GM19452 (cell line): Measurements from ENCODE around the gene LGR6.
"Not testable (repeated sequence)": the region's sequence is repeated elsewhere in the genome, so short reads cannot be mapped to it uniquely, and the experiment has no call there.

Experiments used
- ATAC-seq: cut with Tn5 transposase; IDR thresholded peaks from one replicate; pipeline ENCODE4 v1.9.1; 2021; ENCODE audit not compliant: unreplicated experiment

The LGR6 gene

DNA sequence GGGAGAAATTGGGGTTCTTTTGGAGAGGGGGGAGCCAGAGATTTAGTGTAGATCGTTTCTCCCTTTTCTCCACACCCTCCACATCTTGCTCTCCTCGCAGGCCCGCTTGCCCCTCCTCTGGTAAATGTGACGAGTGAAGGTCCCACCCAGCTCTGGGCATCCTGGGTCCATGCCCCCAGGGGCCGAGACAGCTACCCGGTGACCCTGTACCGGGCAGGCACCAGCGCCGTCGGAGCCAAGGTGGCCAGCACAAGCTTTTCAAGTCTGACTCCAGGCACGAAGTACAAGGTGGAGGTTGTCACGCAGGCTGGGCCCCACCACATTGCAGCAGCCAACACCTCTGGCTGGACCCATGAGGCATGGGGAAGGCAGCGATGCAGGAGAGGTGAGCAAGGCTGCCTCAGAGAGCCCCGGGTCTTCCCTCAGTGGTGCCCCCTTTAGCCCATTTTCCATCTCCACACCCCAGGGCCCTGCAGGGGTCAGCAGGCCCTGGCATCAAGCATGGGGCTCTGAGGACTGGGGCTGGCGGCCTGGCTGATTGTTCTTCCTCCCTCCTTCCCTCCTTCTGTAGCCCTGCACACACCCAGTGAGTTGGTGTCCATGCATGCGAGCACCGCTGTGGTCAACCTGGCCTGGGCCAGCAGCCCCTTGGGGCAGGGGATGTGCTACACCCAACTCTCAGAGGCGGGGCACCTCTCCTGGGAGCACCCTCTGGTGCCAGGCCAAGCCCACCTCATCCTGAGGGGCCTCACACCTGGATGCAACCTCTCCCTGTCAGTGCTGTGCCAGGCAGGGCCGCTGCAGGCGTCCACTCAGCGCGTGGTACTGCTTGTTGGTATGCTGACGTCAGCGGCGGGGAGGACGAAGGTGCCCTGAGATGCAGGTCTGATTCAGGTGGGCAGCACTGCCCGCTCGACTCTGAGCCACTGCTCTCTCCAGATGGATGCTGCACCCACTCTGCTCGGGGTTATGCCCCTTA lies 16.4 kb upstream of the LGR6 start:
- no peak for ATAC-seq

GRCh38 chr1:202179828-202180750 lies 13.5 kb upstream of the LGR6 start:
- no peak for ATAC-seq

- ATAC-seq = not testable (repeated sequence)
Observed at GRCh38 chr1:202180751-202181139, 12.9 kb upstream of the LGR6 start.

DNA sequence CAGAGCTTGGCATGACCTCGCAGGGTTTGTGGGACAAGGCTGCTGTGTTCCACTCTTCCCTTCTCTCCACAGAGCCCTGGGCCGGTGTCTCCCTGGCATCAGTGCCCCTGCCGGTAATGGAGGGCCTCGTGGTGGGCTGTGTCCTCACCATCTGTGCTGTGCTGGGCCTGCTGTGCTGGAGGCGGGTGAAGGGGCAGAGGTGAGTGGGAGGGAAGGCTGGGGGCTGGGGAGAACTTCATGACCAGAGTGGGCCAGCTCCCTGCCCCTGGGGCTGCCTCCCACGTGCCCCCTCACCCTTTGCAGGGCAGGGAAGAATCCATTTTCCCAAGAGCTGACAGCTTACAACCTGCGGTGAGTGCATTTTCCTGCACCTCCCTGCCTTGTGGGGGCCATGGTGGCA lies 12.0 kb upstream of the LGR6 start:
- ATAC-seq = no peak

- no peak for ATAC-seq
Observed at GRCh38 chr1:202182040-202182877, 11.3 kb upstream of the LGR6 start.

DNA sequence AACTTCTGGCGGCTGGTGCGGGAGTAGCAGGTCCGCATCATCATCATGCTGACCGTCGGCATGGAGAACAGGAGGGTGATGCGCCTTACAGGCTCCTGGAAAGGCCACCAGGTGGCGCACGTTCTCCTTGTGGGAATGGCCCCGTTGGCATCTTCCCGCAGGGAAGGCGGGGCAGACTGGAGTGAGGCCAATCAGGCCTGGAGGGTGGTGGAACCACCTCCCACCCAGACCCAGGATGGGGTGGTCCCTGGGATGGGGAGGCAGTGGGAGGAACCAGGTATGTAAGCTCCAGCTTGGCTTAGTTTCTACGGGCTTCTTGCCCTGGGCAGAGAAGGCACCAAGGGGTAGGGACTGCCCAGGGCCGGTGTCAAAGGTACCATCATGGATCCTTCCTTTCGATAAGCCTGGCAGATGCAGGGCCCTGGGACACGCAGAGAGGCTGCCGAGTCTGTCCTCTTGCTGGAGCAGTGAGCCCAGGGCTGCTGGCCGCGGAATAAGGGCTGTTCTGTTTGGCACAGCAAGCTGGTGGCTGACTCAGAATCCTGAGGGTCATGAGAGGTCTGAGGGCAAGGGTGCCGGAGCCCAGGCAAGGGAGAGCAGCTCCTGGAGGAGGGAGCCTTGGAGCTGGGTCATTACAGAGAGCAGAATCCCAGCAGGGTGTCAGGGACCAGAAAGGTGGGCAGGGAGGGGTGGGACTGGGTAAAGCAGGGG lies 8.7 kb upstream of the LGR6 start:
- no peak for ATAC-seq

- ATAC-seq = no peak
Observed at GRCh38 chr1:202186327-202186726, 7.3 kb upstream of the LGR6 start.

DNA sequence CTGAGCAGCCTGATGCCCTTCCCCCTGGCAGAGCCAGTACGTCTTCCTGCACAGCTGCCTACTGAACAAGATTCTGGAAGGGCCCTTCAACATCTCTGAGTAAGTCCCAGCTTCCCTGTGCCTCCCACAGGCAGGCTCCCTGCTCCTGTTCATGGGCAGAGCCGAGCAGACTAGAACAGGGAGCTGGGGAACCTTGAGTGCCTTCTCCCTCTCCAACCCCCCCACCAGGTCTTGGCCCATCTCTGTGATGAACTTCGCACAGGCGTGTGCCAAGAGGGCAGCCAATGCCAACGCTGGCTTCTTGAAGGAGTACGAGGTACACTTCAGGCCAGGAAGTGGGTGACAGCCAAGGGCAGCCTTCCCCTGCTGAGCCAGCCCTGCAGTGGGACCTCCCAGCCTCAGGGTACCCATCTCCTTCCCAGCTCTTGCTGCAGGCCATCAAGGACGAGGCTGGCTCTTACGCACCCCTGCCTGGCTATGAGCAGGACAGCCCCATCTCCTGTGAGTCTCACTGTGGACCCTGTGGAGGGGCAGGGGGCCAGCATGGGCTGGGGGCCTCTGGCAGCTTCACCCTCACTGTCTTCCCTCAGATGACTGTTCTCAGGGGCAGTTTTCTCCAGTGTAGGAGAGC lies 6.4 kb upstream of the LGR6 start:
- ATAC-seq = no peak

GRCh38 chr1:202187697-202188407 lies 5.7 kb upstream of the LGR6 start:
- no peak for ATAC-seq

DNA sequence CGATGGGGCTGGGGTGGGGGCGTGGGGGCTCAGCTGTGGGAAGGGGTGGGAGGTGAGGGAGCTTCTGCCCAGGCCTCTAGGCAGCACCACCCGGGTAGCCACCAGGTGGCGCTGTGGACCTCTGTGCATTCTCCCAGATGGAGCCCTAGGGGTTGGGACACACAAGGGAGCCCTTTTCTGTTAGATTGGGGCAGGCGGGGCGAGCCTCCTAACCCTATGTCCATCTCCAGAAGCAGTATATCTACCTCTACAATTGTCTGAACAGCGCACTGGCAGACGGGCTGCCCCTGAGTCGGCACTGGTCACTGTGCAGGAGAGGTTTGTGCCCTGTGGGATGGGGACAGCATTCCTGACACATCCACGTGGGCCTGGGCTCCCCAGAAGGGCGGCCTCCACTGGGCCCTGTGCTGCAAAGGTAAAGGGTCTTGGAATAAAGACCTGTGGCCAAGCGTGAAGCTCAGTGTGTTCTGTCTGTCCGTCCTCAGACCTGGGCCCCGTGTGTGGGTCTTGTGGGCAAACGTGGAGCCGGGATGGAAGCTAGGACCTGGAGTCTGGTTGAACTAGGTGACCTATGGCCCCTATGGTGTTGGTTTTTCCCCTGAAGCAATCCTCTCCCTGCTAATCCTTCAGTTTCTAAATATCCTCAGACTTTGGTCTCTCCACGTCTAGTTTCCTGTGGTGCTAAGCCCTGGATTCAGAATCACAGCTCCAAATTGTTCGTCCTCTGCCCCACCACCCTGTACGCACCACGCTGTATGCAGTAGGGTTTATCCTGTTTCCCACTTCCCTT lies 4.4 kb upstream of the LGR6 start:
- no peak for ATAC-seq

GRCh38 chr1:202189918-202190715 lies 3.5 kb upstream of the LGR6 start:
- no peak for ATAC-seq

DNA sequence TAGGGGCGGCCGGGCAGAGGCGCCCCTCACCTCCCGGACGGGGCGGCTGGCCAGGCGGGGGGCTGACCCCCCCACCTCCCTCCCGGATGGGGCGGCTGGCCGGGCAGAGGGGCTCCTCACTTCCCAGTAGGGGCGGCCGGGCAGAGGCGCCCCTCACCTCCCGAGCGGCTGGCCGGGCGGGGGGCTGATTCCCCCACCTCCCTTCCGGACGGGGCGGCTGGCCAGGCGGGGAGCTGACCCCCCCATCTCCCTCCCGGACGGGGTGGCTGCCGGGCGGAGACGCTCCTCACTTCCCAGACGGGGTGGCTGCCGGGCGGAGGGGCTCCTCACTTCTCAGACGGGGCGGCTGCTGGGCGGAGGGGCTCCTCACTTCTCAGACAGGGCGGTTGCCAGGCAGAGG lies 2.2 kb upstream of the LGR6 start:
- ATAC-seq = not testable (repeated sequence)

DNA sequence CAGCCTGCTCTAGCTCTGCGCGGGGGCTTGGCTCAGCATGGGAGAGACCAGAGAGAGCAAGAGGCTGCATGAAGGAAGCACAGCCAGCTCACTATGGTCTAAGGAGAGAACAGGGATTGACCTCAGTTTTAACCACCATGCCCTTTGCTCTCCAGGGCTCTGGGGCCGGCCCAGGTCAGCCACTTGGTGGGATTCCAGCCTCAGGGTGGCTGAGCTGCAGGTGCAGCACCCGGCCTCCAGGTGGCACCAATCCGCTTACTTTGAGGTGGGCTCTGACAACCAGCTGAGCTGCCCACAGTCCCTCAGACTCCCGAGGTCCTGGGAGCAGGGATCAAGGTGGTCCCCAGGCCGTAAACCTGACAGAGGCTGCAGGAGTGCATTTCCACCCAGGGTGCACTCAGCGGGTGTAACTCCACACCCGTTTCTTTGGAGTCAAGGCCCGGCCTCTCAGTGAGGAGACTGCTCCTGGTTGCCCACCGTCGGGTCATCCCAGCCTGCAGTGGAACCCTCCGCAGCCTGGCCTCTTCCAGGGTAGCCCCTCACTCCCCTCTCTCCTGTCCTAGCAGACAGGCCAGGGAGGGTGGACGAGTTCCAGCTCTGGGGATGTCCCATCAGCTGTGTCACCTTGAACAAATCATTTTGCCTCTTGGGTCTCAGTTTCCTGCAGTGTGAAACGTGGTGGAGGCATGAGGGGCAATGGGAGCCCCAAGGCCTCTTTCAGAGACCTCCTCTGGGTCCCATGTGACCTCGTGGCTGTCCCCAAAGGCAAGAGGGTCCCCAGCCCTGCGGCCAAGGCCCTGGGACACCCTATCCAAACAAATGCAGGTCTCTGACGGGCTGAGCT lies 607 bp upstream of the LGR6 start:
- ATAC-seq = no peak

- no peak for ATAC-seq
Observed at GRCh38 chr1:202194328-202194648, 689 bp downstream of the LGR6 start.

GRCh38 chr1:202197653-202198365 lies 4.2 kb downstream of the LGR6 start:
- no peak for ATAC-seq

GRCh38 chr1:202198366-202198724 lies 4.7 kb downstream of the LGR6 start:
- ATAC-seq = no peak
